T-helper 2 cell treated with Interferon-gamma antibody and Interleukin-4, amounts not matched to agents 5 μg/mL and 100 μg/mL, for 36 hours (primary cell): Measurements from ENCODE around the gene ICOSLG.
"Not testable (repeated sequence)": the region's sequence is repeated elsewhere in the genome, so short reads cannot be mapped to it uniquely, and the experiment has no call there.

ENCODE experiments used
- DNase-seq: peaks from one replicate; pipeline ENCODE4 v3.0.0; 2021; ENCODE audit warnings: low spot score
- H3K27ac Mint-ChIP-seq: one replicate; pipeline ENCODE4 v1.8.0; 2021; ENCODE audit warnings: mild to moderate bottlenecking, mixed read lengths
- H3K27me3 Mint-ChIP-seq: one replicate; pipeline ENCODE4 v1.8.0; 2021; ENCODE audit warnings: low read depth, mixed read lengths
- H3K36me3 Mint-ChIP-seq: one replicate; pipeline ENCODE4 v1.8.0; 2021; ENCODE audit warnings: low read depth, mixed read lengths
- H3K4me1 Mint-ChIP-seq: one replicate; pipeline ENCODE4 v1.8.0; 2021; ENCODE audit warnings: low read depth, mixed read lengths
- H3K4me3 Mint-ChIP-seq: one replicate; pipeline ENCODE4 v1.8.0; 2022; ENCODE audit warnings: mild to moderate bottlenecking, moderate library complexity, mixed read lengths
- H3K9me3 Mint-ChIP-seq: one replicate; pipeline ENCODE4 v1.8.0; 2021; ENCODE audit warnings: mixed read lengths

The ICOSLG gene

GRCh38 chr21:44259082-44259705, 18.5 kb upstream of the ICOSLG start:
- no peak for DNase-seq
- no peak overlapping the region for H3K4me3 Mint-ChIP-seq
- H3K27me3 Mint-ChIP-seq = peaks cover 8% of the 10 kb centered on the region
- no peak overlapping the region for H3K27ac Mint-ChIP-seq
- no peaks in the 10 kb centered on the region for H3K9me3 Mint-ChIP-seq
- no peaks in the 10 kb centered on the region for H3K36me3 Mint-ChIP-seq
- H3K4me1 Mint-ChIP-seq = peaks cover 2% of the 10 kb centered on the region

GRCh38 chr21:44258056-44258725, 17.4 kb upstream of the ICOSLG start:
- Mint-ChIP-seq H3K36me3 (no peaks in the 10 kb centered on the region), H3K27ac (no peak overlapping the region), H3K4me1 (peaks cover 2% of the 10 kb centered on the region), H3K27me3 (peaks cover 13% of the 10 kb centered on the region), H3K9me3 (no peaks in the 10 kb centered on the region), H3K4me3 (no peak overlapping the region)
- DNase-seq = no peak

GRCh38 chr21:44255511-44255981, 14.8 kb upstream of the ICOSLG start:
- Mint-ChIP-seq H3K4me1 (peaks cover under 1% of the 10 kb centered on the region), H3K27ac (no peak overlapping the region), H3K4me3 (no peak overlapping the region), H3K9me3 (no peaks in the 10 kb centered on the region), H3K36me3 (no peaks in the 10 kb centered on the region), H3K27me3 (peaks cover 12% of the 10 kb centered on the region)
- DNase-seq = no peak

GRCh38 chr21:44253832-44254710, 13.3 kb upstream of the ICOSLG start:
- DNase-seq = no peak
- no peaks in the 10 kb centered on the region for H3K4me1 Mint-ChIP-seq
- H3K27me3 Mint-ChIP-seq = peaks cover 8% of the 10 kb centered on the region
- no peak overlapping the region for H3K27ac Mint-ChIP-seq
- H3K36me3 Mint-ChIP-seq = no peaks in the 10 kb centered on the region
- H3K4me3 Mint-ChIP-seq = no peak overlapping the region
- H3K9me3 Mint-ChIP-seq = no peaks in the 10 kb centered on the region

- not testable (repeated sequence) for H3K9me3 Mint-ChIP-seq, H3K36me3 Mint-ChIP-seq, H3K27ac Mint-ChIP-seq, H3K27me3 Mint-ChIP-seq, H3K4me3 Mint-ChIP-seq, H3K4me1 Mint-ChIP-seq, DNase-seq
Observed at GRCh38 chr21:44249204-44250037, 8.7 kb upstream of the ICOSLG start.

- H3K27me3 Mint-ChIP-seq, H3K9me3 Mint-ChIP-seq, H3K27ac Mint-ChIP-seq, DNase-seq, H3K36me3 Mint-ChIP-seq, H3K4me1 Mint-ChIP-seq, H3K4me3 Mint-ChIP-seq: not testable (repeated sequence)
Observed at GRCh38 chr21:44247904-44248303, 7.2 kb upstream of the ICOSLG start.

GRCh38 chr21:44243980-44244379, 3.2 kb upstream of the ICOSLG start:
- not testable (repeated sequence) for H3K36me3 Mint-ChIP-seq, H3K27me3 Mint-ChIP-seq, DNase-seq, H3K9me3 Mint-ChIP-seq, H3K4me1 Mint-ChIP-seq, H3K27ac Mint-ChIP-seq, H3K4me3 Mint-ChIP-seq

- not testable (repeated sequence) for DNase-seq, H3K27ac Mint-ChIP-seq, H3K36me3 Mint-ChIP-seq, H3K9me3 Mint-ChIP-seq, H3K27me3 Mint-ChIP-seq, H3K4me1 Mint-ChIP-seq, H3K4me3 Mint-ChIP-seq
Observed at GRCh38 chr21:44241281-44241680, 538 bp upstream of the ICOSLG start.

- not testable (repeated sequence) for DNase-seq, H3K27me3 Mint-ChIP-seq, H3K27ac Mint-ChIP-seq, H3K9me3 Mint-ChIP-seq, H3K36me3 Mint-ChIP-seq, H3K4me1 Mint-ChIP-seq, H3K4me3 Mint-ChIP-seq
Observed at GRCh38 chr21:44240353-44240752, 390 bp downstream of the ICOSLG start.

GRCh38 chr21:44229561-44229960, 11.2 kb downstream of the ICOSLG start:
- not testable (repeated sequence) for H3K4me3 Mint-ChIP-seq, H3K27me3 Mint-ChIP-seq, H3K4me1 Mint-ChIP-seq, H3K9me3 Mint-ChIP-seq, DNase-seq, H3K27ac Mint-ChIP-seq, H3K36me3 Mint-ChIP-seq

- not testable (repeated sequence) for H3K27me3 Mint-ChIP-seq, H3K36me3 Mint-ChIP-seq, H3K9me3 Mint-ChIP-seq, DNase-seq, H3K4me3 Mint-ChIP-seq, H3K27ac Mint-ChIP-seq, H3K4me1 Mint-ChIP-seq
Observed at GRCh38 chr21:44228109-44228508, 12.6 kb downstream of the ICOSLG start.

- H3K4me1 Mint-ChIP-seq, H3K27ac Mint-ChIP-seq: not testable (repeated sequence)
Observed at GRCh38 chr21:44227614-44228013, 13.1 kb downstream of the ICOSLG start.

GRCh38 chr21:44225605-44226004, 15.1 kb downstream of the ICOSLG start:
- not testable (repeated sequence) for H3K9me3 Mint-ChIP-seq, H3K27me3 Mint-ChIP-seq, H3K27ac Mint-ChIP-seq, H3K36me3 Mint-ChIP-seq, DNase-seq, H3K4me3 Mint-ChIP-seq, H3K4me1 Mint-ChIP-seq

More at GRCh38 chr21:44227614-44228013, 13.1 kb downstream of the ICOSLG start:
- not testable (repeated sequence) for H3K4me3 Mint-ChIP-seq, DNase-seq, H3K36me3 Mint-ChIP-seq, H3K9me3 Mint-ChIP-seq, H3K27me3 Mint-ChIP-seq
